Measurements from ENCODE around the gene TRAM2. TPM values are rescaled to one million over a fixed set of nuclear protein-coding genes. Genes with fewer than 3 reads are reported as not detected.

TRAM2 gene
- total and polyA plus RNA-seq, 9 of the 15 experiments (the other 6 are each of a cell fraction or from before 2014, with no cell fraction given) = 2.6 to 13.3 (median 8.9) TPM

GRCh38 chr6:52543262-52543661 is 33.6 kb downstream of the TRAM2 start:
- H2AFZ ChIP-seq (ENCODE audit: low read depth, low read length) = no peak overlapping the region
- ChIA-PET POLR2A (interaction anchor here (1.3 kb wide), 1 partner anchor 15 kb away, joined by 4 read pairs; no protein-coding TSS in a partner anchor), CTCF (ENCODE audit: low intra/inter-chr PET ratio) (no interaction called here)
- H3K9me3 ChIP-seq (replicated peaks; ENCODE audit: control insufficient read depth, insufficient read depth, low read depth, low read length) = no peaks in the 10 kb centered on the region
- no TSS peak for BruUV-seq (replicated peaks)
- intact Hi-C loops (cut with micrococcal nuclease) = no loop called here
- DNase-seq (ENCODE audit: extremely low read depth in 1 of 4, low spot score in 3 of 4) = no peak
- no peaks in the 10 kb centered on the region; the same call in 2 of the 3 replicates for H3K36me3 ChIP-seq (ENCODE audit: control insufficient read depth, insufficient read depth, low read length)
- H3K79me2 ChIP-seq (ENCODE audit: control insufficient read depth, insufficient read depth, low read length) = peaks cover 23% of the 10 kb centered on the region; the same call in 2 of the 3 replicates
- no peak overlapping the region for H3K4me2 ChIP-seq (ENCODE audit: insufficient read depth, low read length)
- H3K9me1 ChIP-seq (ENCODE audit: control insufficient read depth, insufficient read depth, low read length) = no peaks in the 10 kb centered on the region
- H3K4me1 ChIP-seq (replicated peaks in 1 of 2; ENCODE audit: control insufficient read depth in 2 of 2, insufficient read depth in 2 of 2, low read length in 2 of 2) = peaks cover 9 to 42% of the 10 kb centered on the region in 2 experiments; a peak in 4 of 5 replicates
- 80% methylated on average over 1 of the region's 1 CpG for WGBS (ENCODE audit: insufficient coverage, low coverage, missing lambda C conversion rate)
- no peak overlapping the region for H3K9ac ChIP-seq (ENCODE audit: insufficient read depth in 1 of 2, low read depth in 2 of 2, low read length in 2 of 2)
- ATAC-seq = no peak
- FAIRE-seq = no peak
- H4K20me1 ChIP-seq (replicated peaks; ENCODE audit: control insufficient read depth, insufficient read depth, low read length) = peaks cover 8% of the 10 kb centered on the region; the same call in 1 of the 2 replicates
- no peaks in the 10 kb centered on the region for H3K27me3 ChIP-seq (ENCODE audit: control insufficient read depth in 2 of 2, insufficient read depth in 2 of 2, low read length in 2 of 2)
- no peak overlapping the region for H3K4me3 ChIP-seq
- in situ Hi-C loops (cut with MboI) = no loop called here
- H3K27ac ChIP-seq (ENCODE audit: extremely low read depth, low read depth, low read length) = no peak overlapping the region
- TF ChIP-seq CBX2 (IDR thresholded peaks at IDR 0.05; ENCODE audit: insufficient read depth, low read length, poor library complexity, severe bottlenecking) (no peak), MAFG (tag; conservative IDR thresholded peaks at IDR 0.05) (no peak), NEUROD1 (IDR thresholded peaks at IDR 0.05; ENCODE audit: borderline replicate concordance, low read depth, low read length, partially characterized antibody) (no peak), RBM25 (IDR thresholded peaks at IDR 0.05; ENCODE audit: low read depth, low read length, severe bottlenecking) (no peak), NCOA6 (IDR thresholded peaks at IDR 0.05) (no peak), GABPB1 (CRISPR knock-in tag; IDR thresholded peaks at IDR 0.05) (no peak), MTF1 (CRISPR knock-in tag; IDR thresholded peaks at IDR 0.05; ENCODE audit: borderline replicate concordance) (no peak), ATF4 (CRISPR knock-in tag; IDR thresholded peaks at IDR 0.05) (no peak), ZFP91 (CRISPR knock-in tag; IDR thresholded peaks at IDR 0.05) (no peak)
